Measurements from ENCODE around the gene GPC1. TPM values are rescaled to one million over a fixed set of nuclear protein-coding genes. Genes with fewer than 3 reads are reported as not detected.

GPC1 gene
- total RNA-seq, 4 donors from 2014 or later, result 117 to 153 (median 144) TPM

DNA sequence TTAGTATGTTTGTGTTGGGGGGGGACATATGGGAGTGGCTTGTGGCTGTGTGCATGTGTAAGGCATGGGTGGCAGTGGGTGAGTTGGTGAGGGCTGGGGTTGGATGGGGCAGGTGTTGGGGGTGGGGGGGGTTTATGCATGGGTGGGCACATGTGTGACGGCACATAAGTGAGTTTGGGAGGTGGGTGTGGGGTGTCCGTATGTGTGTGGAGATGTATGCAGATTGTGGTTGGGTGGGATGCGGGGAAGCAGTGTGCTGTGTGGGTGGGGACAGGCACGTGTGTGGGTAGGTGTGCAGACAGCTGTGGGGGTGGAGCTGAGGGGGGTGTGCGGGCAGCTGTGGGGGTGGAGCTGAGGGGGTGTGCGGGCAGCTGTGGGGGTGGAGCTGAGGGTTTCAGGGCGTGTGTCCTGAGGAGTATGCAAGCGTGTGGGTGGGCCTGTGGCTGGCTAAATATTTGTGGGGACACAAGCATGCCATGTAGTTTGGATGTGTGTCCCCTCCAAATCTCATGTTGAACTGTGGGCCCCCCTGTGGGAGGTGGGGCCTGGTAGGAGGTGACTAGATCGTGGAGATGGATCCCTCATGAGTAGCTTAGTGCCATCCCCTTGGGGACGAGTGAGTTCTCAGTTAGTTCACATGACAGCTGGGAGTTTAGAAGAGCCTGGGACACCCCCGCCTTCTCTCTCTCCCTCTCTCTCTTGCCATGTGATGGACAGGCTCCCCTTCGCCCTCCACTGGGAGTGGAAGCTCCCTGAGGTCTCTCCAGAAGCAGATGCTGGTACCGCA lies 62.9 kb downstream of the GPC1 start:
- WGBS, 2 donors, result 77 to 78% methylated on average over 13 of the region's 13 CpGs

GRCh38 chr2:240498958-240499260 lies 63.4 kb downstream of the GPC1 start:
- no peaks in the 10 kb centered on the region for H3K9me3 ChIP-seq
- no peak overlapping the region for H3K27ac ChIP-seq
- no peaks in the 10 kb centered on the region for H3K4me1 ChIP-seq
- no peak for DNase-seq (ENCODE audit: low spot score in 2 of 2)
- peaks cover 0 to 80% (median 0%) of the 10 kb centered on the region in 3 donors for H3K36me3 ChIP-seq
- no peaks in the 10 kb centered on the region for H3K27me3 ChIP-seq
- TF ChIP-seq CTCF (IDR thresholded peaks at IDR 0.05) (no peak), EP300 (IDR thresholded peaks at IDR 0.05) (no peak), POLR2A (IDR thresholded peaks at IDR 0.05) (no peak)
- no peak overlapping the region for H3K4me3 ChIP-seq
- WGBS, 2 donors, result 84 to 92% methylated on average over 9 of the region's 9 CpGs

More for the DNA sequence above, 62.9 kb downstream of the GPC1 start:
- Histone ChIP-seq H3K36me3 (peaks cover 0 to 82% (median 0%) of the 10 kb centered on the region in 3 donors), H3K9me3 (no peaks in the 10 kb centered on the region), H3K4me1 (no peaks in the 10 kb centered on the region), H3K27me3 (no peaks in the 10 kb centered on the region), H3K4me3 (no peak overlapping the region), H3K27ac (no peak overlapping the region)
- TF ChIP-seq CTCF (IDR thresholded peaks at IDR 0.05) (no peak), POLR2A (IDR thresholded peaks at IDR 0.05) (no peak), EP300 (IDR thresholded peaks at IDR 0.05) (no peak)
- DNase-seq (ENCODE audit: low spot score in 2 of 2), result no peak

DNA sequence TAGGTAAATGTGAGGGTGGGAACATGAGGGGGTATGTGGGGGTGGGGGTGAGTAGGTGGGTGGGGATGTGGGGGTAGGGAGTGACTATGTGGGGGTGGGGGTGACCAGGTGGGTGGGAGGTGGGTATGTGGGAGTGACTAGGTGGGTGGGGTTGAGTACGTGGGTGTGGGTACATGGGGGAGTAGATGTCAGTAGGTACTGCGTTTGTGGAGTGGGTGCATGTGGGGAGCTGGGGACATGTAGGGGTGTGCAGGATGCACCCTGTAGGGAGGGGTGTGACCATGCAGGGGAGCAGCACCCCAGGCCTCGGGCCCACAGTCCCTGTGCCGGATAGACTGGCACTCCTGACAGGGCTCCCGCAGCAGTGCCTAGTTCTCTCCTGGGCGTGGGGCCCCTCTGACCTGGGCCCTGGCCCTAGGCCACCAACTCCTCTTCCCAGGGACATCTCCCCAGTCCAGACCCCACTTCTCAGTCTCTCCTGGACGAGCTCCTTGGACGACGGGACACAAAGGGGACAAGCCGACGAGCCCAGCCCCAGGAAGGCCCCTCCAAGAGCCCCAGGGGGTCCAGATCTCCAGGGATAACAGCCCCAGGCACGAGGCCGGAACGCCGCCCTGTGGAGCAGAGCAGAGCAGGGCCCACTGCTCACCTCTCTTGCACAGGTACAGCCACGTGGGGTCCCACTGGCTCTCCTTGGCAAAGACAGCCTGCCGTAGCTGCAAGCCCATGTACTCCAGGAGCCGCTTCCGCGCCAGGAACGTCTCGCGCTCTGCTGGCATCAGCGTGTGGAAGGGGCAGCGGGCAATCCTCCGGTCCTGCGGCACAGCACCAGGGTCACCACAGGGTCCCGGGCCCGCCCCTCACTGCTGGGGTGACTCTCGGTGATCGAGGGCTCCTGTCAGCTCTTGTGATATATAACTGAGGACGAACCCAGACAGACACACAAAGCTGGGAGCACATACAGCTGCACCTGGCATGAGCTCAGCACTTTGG lies 64.1 kb downstream of the GPC1 start:
- Histone ChIP-seq H3K27ac (no peak overlapping the region), H3K4me3 (no peak overlapping the region), H3K9me3 (no peaks in the 10 kb centered on the region), H3K4me1 (no peaks in the 10 kb centered on the region), H3K27me3 (no peaks in the 10 kb centered on the region), H3K36me3 (peaks cover 0 to 77% (median 0%) of the 10 kb centered on the region in 3 donors)
- TF ChIP-seq POLR2A (IDR thresholded peaks at IDR 0.05) (no peak), CTCF (IDR thresholded peaks at IDR 0.05) (no peak), EP300 (IDR thresholded peaks at IDR 0.05) (no peak)
- no peak for DNase-seq (ENCODE audit: low spot score in 2 of 2)
- 92% methylated on average over 28 to 32 of the region's 32 CpGs for WGBS, 2 donors

DNA sequence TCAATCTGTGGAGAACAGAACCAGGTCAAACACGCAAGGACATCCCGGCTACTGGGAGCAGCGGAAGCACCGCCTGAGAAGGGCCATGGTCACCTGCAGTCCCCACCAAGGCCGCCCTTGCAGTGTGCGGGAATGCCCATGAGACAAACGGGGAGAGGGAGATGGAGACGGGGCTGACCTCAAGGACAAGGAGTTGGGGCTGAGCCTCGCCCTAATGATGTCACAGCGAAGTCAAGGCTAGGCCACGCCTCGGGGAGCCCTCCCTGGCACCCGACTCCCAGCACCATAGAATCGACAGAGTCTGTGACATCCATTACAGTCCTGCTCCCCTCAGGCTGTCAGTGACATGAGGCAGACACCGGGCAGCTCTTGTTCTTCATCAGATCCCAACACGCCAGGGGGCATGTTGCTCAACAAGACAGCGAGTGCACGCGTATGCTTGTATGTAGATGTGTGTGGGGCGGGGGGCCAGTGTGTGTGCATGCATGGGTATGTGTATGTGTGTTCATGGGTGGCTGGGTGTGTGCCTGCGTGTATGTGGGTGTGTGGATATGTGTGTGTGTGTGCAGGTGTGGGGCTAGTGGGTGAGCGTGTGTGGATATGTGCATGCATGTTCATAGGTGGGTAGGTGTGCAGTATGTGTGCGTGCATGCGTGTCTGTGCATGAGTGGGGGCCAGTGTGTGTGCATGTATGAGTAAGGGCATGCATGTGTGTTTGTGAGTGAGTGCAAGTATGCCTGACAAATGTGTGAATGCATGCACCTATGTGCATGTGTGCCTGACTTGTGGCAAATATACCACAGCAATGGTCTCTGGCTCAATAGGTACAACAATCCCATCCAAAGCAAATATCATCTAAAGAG lies 65.3 kb downstream of the GPC1 start:
- Histone ChIP-seq H3K4me1 (no peaks in the 10 kb centered on the region), H3K27ac (no peak overlapping the region), H3K9me3 (no peaks in the 10 kb centered on the region), H3K27me3 (no peaks in the 10 kb centered on the region), H3K4me3 (no peak overlapping the region), H3K36me3 (peaks cover 0 to 81% (median 0%) of the 10 kb centered on the region in 3 donors)
- DNase-seq (ENCODE audit: low spot score in 2 of 2), result no peak
- TF ChIP-seq CTCF (IDR thresholded peaks at IDR 0.05) (no peak), POLR2A (IDR thresholded peaks at IDR 0.05) (no peak), EP300 (IDR thresholded peaks at IDR 0.05) (no peak)
- 88 to 95% methylated on average over 24 of the region's 24 CpGs for WGBS, 2 donors

Measured in tibial nerve (tissue), 4 donors.